ENCODE measurements around the gene CKLF. TPM values are rescaled to one million over a fixed set of nuclear protein-coding genes. Genes with fewer than 3 reads are reported as not detected.

Gene CKLF
- total RNA-seq, 2 donors from 2014 or later = 22.5 to 40.7 TPM

GRCh38 chr16:66544016-66544757 lies 8.2 kb upstream of the CKLF start:
- no peaks in the 10 kb centered on the region for H3K9me3 Mint-ChIP-seq
- Histone ChIP-seq H3K4me3 (ENCODE audit: low read length) (no peak overlapping the region), H3K27me3 (ENCODE audit: control insufficient read depth, insufficient read depth, low read length, poor library complexity, severe bottlenecking) (no peaks in the 10 kb centered on the region), H3K4me1 (ENCODE audit: control insufficient read depth, insufficient read depth, low read length) (peaks cover 6% of the 10 kb centered on the region), H3K27ac (ENCODE audit: low read depth, low read length) (no peak overlapping the region), H3K9ac (ENCODE audit: extremely low read depth, low read length, poor library complexity, severe bottlenecking) (no peak overlapping the region), H3K36me3 (ENCODE audit: control insufficient read depth, insufficient read depth, low read length) (no peaks in the 10 kb centered on the region), H3K9me3 (ENCODE audit: control insufficient read depth, low read length) (no peaks in the 10 kb centered on the region)
- no peak overlapping the region for H3K4me3 Mint-ChIP-seq
- peaks cover 21% of the 10 kb centered on the region for H3K4me1 Mint-ChIP-seq
- 98 to 100% methylated on average over 5 to 7 of the region's 7 CpGs for WGBS, 2 experiments (ENCODE audit: insufficient coverage in 1 of 2, insufficient read length in 1 of 2)
- no peak for DNase-seq
- H3K27me3 Mint-ChIP-seq (ENCODE audit: insufficient read depth) = no peaks in the 10 kb centered on the region
- H3K36me3 Mint-ChIP-seq (ENCODE audit: low read depth) = no peaks in the 10 kb centered on the region
- TF ChIP-seq CTCF (conservative IDR thresholded peaks at IDR 0.05) = no peak
- no peak overlapping the region for H3K27ac Mint-ChIP-seq

DNA sequence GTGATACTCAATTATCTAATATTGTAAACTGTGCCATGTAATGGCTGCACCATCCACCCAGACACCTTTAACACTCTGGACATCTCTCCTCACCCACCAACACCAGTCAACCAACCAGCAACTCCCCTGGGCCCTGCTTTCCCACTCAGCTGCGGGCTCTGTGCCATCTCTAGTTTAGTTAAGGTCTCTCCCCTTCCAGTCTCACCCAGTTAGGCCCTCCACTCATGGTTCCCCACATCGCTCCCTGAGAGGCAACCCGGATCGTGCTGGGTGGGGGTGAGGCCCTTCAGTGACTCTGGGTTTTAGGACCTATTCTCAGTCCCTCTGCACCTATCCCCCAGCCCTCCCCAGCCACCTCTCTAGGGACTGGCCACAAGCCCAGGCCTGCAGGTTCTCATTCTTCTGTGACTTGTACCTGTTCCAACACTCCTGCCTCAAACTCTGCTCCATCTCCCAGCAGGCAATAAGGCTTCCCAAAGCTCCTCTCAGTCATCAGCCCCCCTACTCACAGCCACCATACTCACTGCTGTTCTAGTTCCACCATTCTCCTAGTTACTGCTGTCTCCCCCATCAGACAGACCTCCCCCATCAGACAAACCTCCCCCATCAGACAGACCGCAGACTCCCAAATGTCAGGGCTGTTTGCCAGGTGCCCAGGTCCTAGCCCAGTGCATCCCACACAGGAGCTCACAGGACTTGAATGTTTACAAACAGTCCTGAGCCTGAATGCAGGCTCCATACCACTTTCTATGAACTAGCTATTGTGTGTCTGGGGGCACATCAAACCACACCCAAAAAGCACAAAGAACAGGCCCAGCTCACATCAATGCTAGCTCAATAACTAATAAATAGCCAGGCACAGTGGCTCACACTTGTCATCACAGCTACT lies 5.0 kb upstream of the CKLF start:
- H3K9ac ChIP-seq (ENCODE audit: extremely low read depth, low read length, poor library complexity, severe bottlenecking) = no peak overlapping the region
- H3K27ac ChIP-seq (ENCODE audit: low read depth, low read length) = no peak overlapping the region
- H3K4me1 ChIP-seq (ENCODE audit: control insufficient read depth, insufficient read depth, low read length) = peaks cover 4% of the 10 kb centered on the region
- H3K9me3 Mint-ChIP-seq = no peaks in the 10 kb centered on the region
- H3K27ac Mint-ChIP-seq = no peak overlapping the region
- peaks cover under 1% of the 10 kb centered on the region for H3K27me3 Mint-ChIP-seq (ENCODE audit: insufficient read depth)
- TF ChIP-seq CTCF (conservative IDR thresholded peaks at IDR 0.05) = no peak
- peaks cover 22% of the 10 kb centered on the region for H3K4me1 Mint-ChIP-seq
- H3K36me3 Mint-ChIP-seq (ENCODE audit: low read depth) = no peaks in the 10 kb centered on the region
- no peaks in the 10 kb centered on the region for H3K9me3 ChIP-seq (ENCODE audit: control insufficient read depth, low read length)
- no peak overlapping the region for H3K4me3 ChIP-seq (ENCODE audit: low read length)
- H3K36me3 ChIP-seq (ENCODE audit: control insufficient read depth, insufficient read depth, low read length) = no peaks in the 10 kb centered on the region
- H3K4me3 Mint-ChIP-seq = no peak overlapping the region
- H3K27me3 ChIP-seq (ENCODE audit: control insufficient read depth, insufficient read depth, low read length, poor library complexity, severe bottlenecking) = no peaks in the 10 kb centered on the region
- 97 to 100% methylated on average over 1 to 5 of the region's 5 CpGs for WGBS, 2 experiments (ENCODE audit: insufficient coverage in 1 of 2, insufficient read length in 1 of 2)
- no peak for DNase-seq

DNA sequence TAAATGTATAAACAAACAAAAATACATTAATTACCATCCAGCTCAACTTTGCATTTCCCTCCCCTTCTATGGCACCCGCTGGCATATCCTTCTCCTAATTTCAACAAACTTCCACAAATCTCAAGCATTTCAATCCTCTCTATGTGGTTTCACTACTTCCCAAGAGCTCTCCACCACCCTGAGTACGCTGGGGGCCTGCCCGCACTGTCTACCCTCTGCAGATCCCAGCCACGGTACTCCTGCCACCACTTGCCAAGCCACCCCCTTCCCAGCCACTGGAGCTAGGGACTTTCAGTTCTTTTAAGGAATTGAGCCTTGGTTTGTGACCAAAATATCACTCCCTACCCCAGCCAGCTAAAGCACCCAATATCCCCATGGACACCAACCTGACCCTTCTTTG lies 4.3 kb upstream of the CKLF start:
- Mint-ChIP-seq H3K27ac (no peak overlapping the region), H3K27me3 (ENCODE audit: insufficient read depth) (peaks cover 7% of the 10 kb centered on the region), H3K36me3 (ENCODE audit: low read depth) (no peaks in the 10 kb centered on the region), H3K4me1 (peaks cover 19% of the 10 kb centered on the region), H3K4me3 (no peak overlapping the region), H3K9me3 (peaks cover 4% of the 10 kb centered on the region)
- Histone ChIP-seq H3K27me3 (ENCODE audit: control insufficient read depth, insufficient read depth, low read length, poor library complexity, severe bottlenecking) (no peaks in the 10 kb centered on the region), H3K4me3 (ENCODE audit: low read length) (no peak overlapping the region), H3K4me1 (ENCODE audit: control insufficient read depth, insufficient read depth, low read length) (peaks cover 4% of the 10 kb centered on the region), H3K9me3 (ENCODE audit: control insufficient read depth, low read length) (no peaks in the 10 kb centered on the region), H3K27ac (ENCODE audit: low read depth, low read length) (no peak overlapping the region), H3K9ac (ENCODE audit: extremely low read depth, low read length, poor library complexity, severe bottlenecking) (no peak overlapping the region), H3K36me3 (ENCODE audit: control insufficient read depth, insufficient read depth, low read length) (no peaks in the 10 kb centered on the region)
- no peak for DNase-seq
- 92 to 100% methylated on average over 4 of the region's 4 CpGs for WGBS, 2 experiments (ENCODE audit: insufficient coverage in 1 of 2, insufficient read length in 1 of 2)
- TF ChIP-seq CTCF (conservative IDR thresholded peaks at IDR 0.05) = no peak

Data from endodermal cell (in vitro differentiated cells).